Cardiac muscle cell (in vitro differentiated cells and primary cell): ENCODE data around the gene DTX4. TPM values are rescaled to one million over a fixed set of nuclear protein-coding genes. Genes with fewer than 3 reads are reported as not detected.

ENCODE experiments used
- DNase-seq, 2 donors: peaks; one replicate each; pipeline versions ENCODE4 v3.0.0 to v3.0.0-alpha.2; 2010 to 2017; ENCODE audit warnings: low read depth in 1 of 2, low spot score in 1 of 2
- H3K27ac ChIP-seq: fragments of 200-600 bp; sonication (generic); 2 replicates; pipeline ENCODE4 v1.5.1; 2016
- H3K27me3 ChIP-seq: fragments of 200-600 bp; sonication (generic); 2 replicates; pipeline ENCODE4 v1.6.0; 2016; ENCODE audit warnings: control low read depth
- H3K36me3 ChIP-seq: fragments of 200-600 bp; sonication (generic); 2 replicates; pipeline ENCODE4 v1.5.1; 2016; ENCODE audit warnings: control low read depth
- H3K4me1 ChIP-seq: fragments of 200-600 bp; sonication (generic); 2 replicates; pipeline ENCODE4 v1.8.1; 2017; ENCODE audit warnings: low read depth, mild to moderate bottlenecking, mixed run types
- H3K4me3 ChIP-seq: fragments of 200-600 bp; sonication (generic); 2 replicates; pipeline ENCODE4 v1.5.1; 2016; ENCODE audit warnings: mild to moderate bottlenecking
- H3K9me3 ChIP-seq: fragments of 200-600 bp; sonication (generic); 2 replicates; pipeline ENCODE4 v1.5.1; 2017; ENCODE audit warnings: low read depth, mild to moderate bottlenecking, control low read depth
- polyA plus RNA-seq: library from polyadenylated mRNA; unstranded; fragments of >200 nt; fragmentation: Nextera tagmentation; extraction: Ambion mirVana; gene quantifications from 2 replicates; pipeline ENCODE4 v1.2.1, GENCODE V29; 2016
- total RNA-seq: library from RNA; depleted of rRNA; stranded (reverse); fragments of >200 nt; gene quantifications from 2 replicates; pipeline ENCODE4 v1.2.3, GENCODE V29; 2016
- TF ChIP-seq, protein P1 (sequence below): IDR thresholded peaks from 2 replicates; pipeline ENCODE4 v1.5.1; 2012; ENCODE audit warnings: low read depth, mild to moderate bottlenecking, low read length

DTX4 gene
- total and polyA plus RNA-seq, 2 experiments from 2014 or later, result 1.1 to 3.1 TPM

DNA sequence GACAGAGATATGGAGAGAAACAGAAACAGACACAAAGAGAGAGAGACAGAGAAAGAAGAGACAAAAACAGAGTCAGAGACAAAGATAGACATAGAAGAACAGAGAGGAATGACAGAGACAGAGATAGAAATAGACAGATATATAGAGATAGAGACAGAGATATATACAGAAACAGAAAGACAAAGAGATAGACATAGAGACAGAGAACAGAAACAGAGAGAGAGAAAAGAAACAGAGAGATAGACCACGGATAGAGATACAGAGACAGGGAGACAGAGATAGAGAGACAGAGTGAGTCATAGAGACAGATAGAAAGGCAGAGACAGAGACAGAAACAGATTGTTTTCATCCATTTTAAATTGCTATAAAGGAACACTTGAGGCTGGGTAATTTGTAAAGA, 53.1 kb downstream of the DTX4 start:
- TF ChIP-seq, protein P1, sequence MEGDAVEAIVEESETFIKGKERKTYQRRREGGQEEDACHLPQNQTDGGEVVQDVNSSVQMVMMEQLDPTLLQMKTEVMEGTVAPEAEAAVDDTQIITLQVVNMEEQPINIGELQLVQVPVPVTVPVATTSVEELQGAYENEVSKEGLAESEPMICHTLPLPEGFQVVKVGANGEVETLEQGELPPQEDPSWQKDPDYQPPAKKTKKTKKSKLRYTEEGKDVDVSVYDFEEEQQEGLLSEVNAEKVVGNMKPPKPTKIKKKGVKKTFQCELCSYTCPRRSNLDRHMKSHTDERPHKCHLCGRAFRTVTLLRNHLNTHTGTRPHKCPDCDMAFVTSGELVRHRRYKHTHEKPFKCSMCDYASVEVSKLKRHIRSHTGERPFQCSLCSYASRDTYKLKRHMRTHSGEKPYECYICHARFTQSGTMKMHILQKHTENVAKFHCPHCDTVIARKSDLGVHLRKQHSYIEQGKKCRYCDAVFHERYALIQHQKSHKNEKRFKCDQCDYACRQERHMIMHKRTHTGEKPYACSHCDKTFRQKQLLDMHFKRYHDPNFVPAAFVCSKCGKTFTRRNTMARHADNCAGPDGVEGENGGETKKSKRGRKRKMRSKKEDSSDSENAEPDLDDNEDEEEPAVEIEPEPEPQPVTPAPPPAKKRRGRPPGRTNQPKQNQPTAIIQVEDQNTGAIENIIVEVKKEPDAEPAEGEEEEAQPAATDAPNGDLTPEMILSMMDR, result no peak
- H3K27ac ChIP-seq, result no peak overlapping the region
- DNase-seq, result no peak
- H3K27me3 ChIP-seq, result no peaks in the 10 kb centered on the region
- H3K4me1 ChIP-seq, result no peaks in the 10 kb centered on the region
- H3K36me3 ChIP-seq, result no peaks in the 10 kb centered on the region
- H3K9me3 ChIP-seq, result no peaks in the 10 kb centered on the region
- H3K4me3 ChIP-seq, result no peak overlapping the region

DNA sequence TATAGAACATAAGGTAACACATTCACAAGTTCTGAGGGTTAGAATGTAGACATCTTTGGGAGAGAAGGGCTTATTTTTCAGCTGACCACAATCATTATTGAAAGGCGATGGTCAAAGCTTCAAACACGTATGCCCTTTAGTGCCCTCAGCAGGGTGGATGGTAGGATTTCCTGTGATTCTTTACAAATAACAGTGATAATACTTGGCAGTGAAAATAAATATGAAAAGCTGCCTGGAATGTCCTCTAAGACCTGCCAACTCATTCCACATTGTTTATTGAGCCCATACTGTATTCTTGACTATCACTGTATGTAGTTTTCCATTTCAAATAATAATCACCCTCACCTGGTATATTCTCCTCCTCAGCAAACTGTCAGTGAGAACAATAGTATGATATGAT, 54.5 kb downstream of the DTX4 start:
- DNase-seq, result no peak
- no peaks in the 10 kb centered on the region for H3K27me3 ChIP-seq
- TF ChIP-seq, protein P1, result no peak
- no peaks in the 10 kb centered on the region for H3K4me1 ChIP-seq
- no peak overlapping the region for H3K4me3 ChIP-seq
- H3K9me3 ChIP-seq, result no peaks in the 10 kb centered on the region
- no peak overlapping the region for H3K27ac ChIP-seq
- no peaks in the 10 kb centered on the region for H3K36me3 ChIP-seq

DNA sequence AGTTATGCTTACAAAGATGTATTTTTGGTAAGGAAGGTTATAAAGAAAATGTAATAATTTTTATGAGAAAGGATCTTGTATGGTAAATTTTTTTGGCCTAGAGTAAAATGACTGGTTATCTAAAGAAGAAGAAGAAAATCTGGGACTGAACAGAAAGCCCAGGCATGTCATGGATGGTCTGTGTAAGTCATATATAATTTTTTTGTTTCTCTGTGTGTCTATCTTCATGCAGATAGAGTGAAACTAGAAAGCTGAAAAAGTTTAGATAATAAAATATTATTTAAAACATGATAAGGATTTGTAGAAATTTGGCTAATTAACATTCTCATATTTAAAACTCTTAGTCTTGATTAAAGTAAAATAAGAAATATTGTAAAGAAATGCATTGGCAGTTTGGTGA, 68.4 kb downstream of the DTX4 start:
- no peak overlapping the region for H3K27ac ChIP-seq
- H3K4me1 ChIP-seq, result no peaks in the 10 kb centered on the region
- TF ChIP-seq, protein P1, result no peak
- DNase-seq, result no peak
- H3K36me3 ChIP-seq, result no peaks in the 10 kb centered on the region
- H3K4me3 ChIP-seq, result no peak overlapping the region
- no peaks in the 10 kb centered on the region for H3K9me3 ChIP-seq
- H3K27me3 ChIP-seq, result no peaks in the 10 kb centered on the region

DNA sequence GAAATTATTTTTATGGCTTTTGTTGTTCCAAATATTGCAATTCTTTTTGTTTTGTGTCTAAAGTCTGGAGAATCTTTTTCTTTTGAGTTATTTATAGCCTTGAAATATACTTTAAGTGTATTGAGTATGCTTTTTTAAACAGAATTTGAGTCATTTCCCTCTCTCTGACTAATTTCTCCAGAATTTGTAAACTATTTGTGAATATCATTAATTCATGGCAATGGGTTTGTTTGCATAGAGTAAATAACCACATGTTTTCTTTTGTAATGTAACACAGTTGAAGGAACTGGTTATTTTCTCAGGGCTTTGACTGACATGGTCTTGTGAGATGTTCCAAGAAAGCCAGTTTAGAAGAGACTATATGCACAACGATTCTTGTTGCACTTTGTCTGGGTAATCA, 71.7 kb downstream of the DTX4 start:
- Histone ChIP-seq H3K27ac (no peak overlapping the region), H3K27me3 (no peaks in the 10 kb centered on the region), H3K9me3 (no peaks in the 10 kb centered on the region), H3K4me3 (no peak overlapping the region), H3K4me1 (no peaks in the 10 kb centered on the region), H3K36me3 (no peaks in the 10 kb centered on the region)
- DNase-seq, result no peak
- TF ChIP-seq, protein P1, result no peak

DNA sequence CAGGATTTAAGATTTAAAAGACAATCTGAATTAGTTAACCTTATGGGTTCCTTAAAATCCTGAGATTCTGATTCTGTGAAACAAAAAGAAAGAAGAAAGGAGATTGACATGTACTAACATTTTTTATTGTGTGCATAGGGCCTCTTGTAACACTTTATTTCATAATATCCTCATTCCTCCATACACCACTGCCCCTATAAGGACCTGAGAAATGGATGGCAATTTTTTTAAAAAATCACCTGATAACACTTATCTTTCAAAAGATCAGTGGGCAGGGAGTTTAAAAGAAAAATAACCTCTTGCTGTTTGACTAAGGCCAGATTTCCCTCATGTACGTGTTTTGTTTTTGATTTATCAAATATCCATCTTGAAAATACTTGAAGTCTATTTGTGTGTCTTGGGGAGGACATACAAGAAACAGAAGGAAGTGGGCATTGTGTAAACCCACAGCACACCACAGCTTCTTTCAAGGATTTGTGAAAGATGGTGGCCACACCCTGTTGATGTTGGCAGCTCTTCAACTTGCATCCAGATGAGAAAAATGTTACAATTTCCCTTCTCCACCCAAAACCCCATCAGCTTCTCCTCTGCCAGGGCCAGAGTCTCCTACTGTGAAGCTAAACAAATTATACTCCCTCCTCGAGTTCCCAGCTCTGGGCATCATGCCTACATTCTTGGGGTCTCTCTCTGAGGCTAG, 75.7 kb downstream of the DTX4 start:
- Histone ChIP-seq H3K4me3 (no peak overlapping the region), H3K36me3 (no peaks in the 10 kb centered on the region), H3K27me3 (no peaks in the 10 kb centered on the region), H3K9me3 (no peaks in the 10 kb centered on the region), H3K4me1 (no peaks in the 10 kb centered on the region), H3K27ac (no peak overlapping the region)
- TF ChIP-seq, protein P1, result no peak
- peak in 1 of 2 donors; percentile 42 for DNase-seq
